Sigmoid colon (tissue), 4 donors: ENCODE results near the gene CCL28.

Source experiments
- CTCF ChIP-seq, 4 experiments: fragments of 450-650 bp in 3 of 4; fragments of 200-600 bp in 1 of 4; IDR thresholded peaks; one replicate each; pipeline ENCODE4 v1.5.1; 2016 to 2019; ENCODE audit warnings: antibody characterized with exemption in 4 of 4, mild to moderate bottlenecking in 3 of 4, moderate library complexity in 2 of 4
- EP300 ChIP-seq, 4 donors: sonication (generic); formaldehyde crosslinking; IDR thresholded peaks; one replicate each; pipeline ENCODE4 v1.6.1; 2017; ENCODE audit warnings: antibody characterized with exemption in 4 of 4

GRCh38 chr5:43415935-43416802 is 4.0 kb upstream of the CCL28 start:
- no peak for TF ChIP-seq CTCF (IDR thresholded peaks at IDR 0.05)
- TF ChIP-seq EP300 (IDR thresholded peaks at IDR 0.05), result no peak
